Colonic mucosa (tissue), 4 donors: ENCODE results near the gene STT3B. TPM values are rescaled to one million over a fixed set of nuclear protein-coding genes. Genes with fewer than 3 reads are reported as not detected.

Experiments used
- DNase-seq: peaks from one replicate; pipeline ENCODE4 v3.0.0-alpha.2; 2020
- H3K27ac ChIP-seq: fragments of 200-600 bp; one replicate; pipeline ENCODE4 v1.8.0; 2021
- H3K27me3 ChIP-seq: fragments of 200-600 bp; one replicate; pipeline ENCODE4 v1.8.0; 2021
- H3K36me3 ChIP-seq: fragments of 200-600 bp; one replicate; pipeline ENCODE4 v1.8.0; 2021
- H3K4me1 ChIP-seq: fragments of 200-600 bp; one replicate; pipeline ENCODE4 v1.8.0; 2021; ENCODE audit warnings: mild to moderate bottlenecking
- H3K4me3 ChIP-seq: fragments of 200-600 bp; one replicate; pipeline ENCODE4 v1.8.0; 2021
- H3K9ac ChIP-seq, 2 donors: one replicate each; pipeline ENCODE4 v1.7.0; 2013; ENCODE audit warnings: control low read depth in 2 of 2, low read depth in 2 of 2, low read length in 2 of 2
- H3K9me3 ChIP-seq: fragments of 200-600 bp; one replicate; pipeline ENCODE4 v1.8.0; 2021
- intact Hi-C: fragments of 100-400 bp; cut with DNase I; formaldehyde crosslinking; loops from one replicate; pipeline ENCODE4 v1.14.1; 2022
- total RNA-seq, 2 donors: library from RNA; stranded (reverse); fragmentation: NEBNext Ultra II Directional in 1 of 2; extraction: Animal tissue kit (Norgen Biotek cat#: 25700) in 1 of 2; gene quantifications; one replicate each; pipeline ENCODE4 v1.2.1, GENCODE V29; 2021
- TF ChIP-seq, protein P1 (sequence below): fragments of 200-600 bp; IDR thresholded peaks from one replicate; pipeline ENCODE4 v1.8.0; 2022; ENCODE audit warnings: antibody characterized with exemption, mild to moderate bottlenecking
- donor health status: healthy.
- donor health status: DM: no; HTN: no; CAD: no.
- donor health status: DM: no; HTN: no; CAD: no.

The STT3B gene
- total RNA-seq, 2 donors from 2014 or later, result 118 to 143 TPM

DNA sequence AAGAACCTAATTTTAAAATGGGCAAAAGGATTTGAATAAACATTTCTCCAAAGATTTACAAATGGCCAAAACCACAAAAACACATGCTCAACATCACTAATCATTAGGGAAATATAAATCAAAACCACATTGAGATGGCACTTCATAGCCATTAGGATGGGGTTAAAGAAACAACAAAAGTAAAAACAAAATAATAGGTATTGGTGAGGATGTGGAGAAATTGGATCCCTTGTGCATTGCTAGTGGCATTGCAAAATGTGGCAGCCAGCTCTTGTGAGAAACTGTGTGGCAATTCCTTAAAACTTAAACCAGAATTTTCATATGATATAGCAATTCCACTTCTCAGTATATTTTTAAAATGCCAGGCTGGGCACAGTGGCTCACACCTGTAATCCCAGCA, 126.5 kb downstream of the STT3B start:
- DNase-seq, result no peak
- Histone ChIP-seq H3K27ac (no peak overlapping the region), H3K27me3 (no peaks in the 10 kb centered on the region), H3K36me3 (no peaks in the 10 kb centered on the region), H3K4me3 (no peak overlapping the region), H3K9me3 (no peaks in the 10 kb centered on the region), H3K9ac (no peak overlapping the region), H3K4me1 (no peaks in the 10 kb centered on the region)
- TF ChIP-seq, protein P1, sequence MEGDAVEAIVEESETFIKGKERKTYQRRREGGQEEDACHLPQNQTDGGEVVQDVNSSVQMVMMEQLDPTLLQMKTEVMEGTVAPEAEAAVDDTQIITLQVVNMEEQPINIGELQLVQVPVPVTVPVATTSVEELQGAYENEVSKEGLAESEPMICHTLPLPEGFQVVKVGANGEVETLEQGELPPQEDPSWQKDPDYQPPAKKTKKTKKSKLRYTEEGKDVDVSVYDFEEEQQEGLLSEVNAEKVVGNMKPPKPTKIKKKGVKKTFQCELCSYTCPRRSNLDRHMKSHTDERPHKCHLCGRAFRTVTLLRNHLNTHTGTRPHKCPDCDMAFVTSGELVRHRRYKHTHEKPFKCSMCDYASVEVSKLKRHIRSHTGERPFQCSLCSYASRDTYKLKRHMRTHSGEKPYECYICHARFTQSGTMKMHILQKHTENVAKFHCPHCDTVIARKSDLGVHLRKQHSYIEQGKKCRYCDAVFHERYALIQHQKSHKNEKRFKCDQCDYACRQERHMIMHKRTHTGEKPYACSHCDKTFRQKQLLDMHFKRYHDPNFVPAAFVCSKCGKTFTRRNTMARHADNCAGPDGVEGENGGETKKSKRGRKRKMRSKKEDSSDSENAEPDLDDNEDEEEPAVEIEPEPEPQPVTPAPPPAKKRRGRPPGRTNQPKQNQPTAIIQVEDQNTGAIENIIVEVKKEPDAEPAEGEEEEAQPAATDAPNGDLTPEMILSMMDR, result no peak
- intact Hi-C loops, result no loop called here

DNA sequence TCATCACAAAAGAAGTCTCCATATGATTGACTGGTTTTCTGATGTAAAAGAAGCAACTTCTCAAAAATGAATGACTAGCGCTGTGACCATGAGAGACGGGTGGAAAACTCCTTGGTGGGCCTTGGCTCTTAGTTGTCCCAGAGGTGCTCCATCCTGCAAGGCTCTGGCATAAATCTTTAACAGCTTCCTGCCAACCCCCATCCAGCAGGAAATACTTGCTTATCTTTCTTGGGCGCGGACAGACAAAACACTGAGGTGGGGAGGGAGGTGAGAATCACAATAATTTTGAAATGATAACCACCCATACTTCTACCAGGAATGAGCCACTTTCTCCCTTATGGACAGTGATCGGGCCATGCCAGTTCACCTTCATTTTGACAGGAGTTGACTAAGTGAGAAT, 128.6 kb downstream of the STT3B start:
- no peaks in the 10 kb centered on the region for H3K9me3 ChIP-seq
- no peak overlapping the region for H3K9ac ChIP-seq
- TF ChIP-seq, protein P1, result no peak
- H3K27me3 ChIP-seq, result no peaks in the 10 kb centered on the region
- no peaks in the 10 kb centered on the region for H3K4me1 ChIP-seq
- intact Hi-C loops, result no loop called here
- no peak overlapping the region for H3K27ac ChIP-seq
- no peak overlapping the region for H3K4me3 ChIP-seq
- DNase-seq, result peak; percentile 34
- H3K36me3 ChIP-seq, result no peaks in the 10 kb centered on the region

DNA sequence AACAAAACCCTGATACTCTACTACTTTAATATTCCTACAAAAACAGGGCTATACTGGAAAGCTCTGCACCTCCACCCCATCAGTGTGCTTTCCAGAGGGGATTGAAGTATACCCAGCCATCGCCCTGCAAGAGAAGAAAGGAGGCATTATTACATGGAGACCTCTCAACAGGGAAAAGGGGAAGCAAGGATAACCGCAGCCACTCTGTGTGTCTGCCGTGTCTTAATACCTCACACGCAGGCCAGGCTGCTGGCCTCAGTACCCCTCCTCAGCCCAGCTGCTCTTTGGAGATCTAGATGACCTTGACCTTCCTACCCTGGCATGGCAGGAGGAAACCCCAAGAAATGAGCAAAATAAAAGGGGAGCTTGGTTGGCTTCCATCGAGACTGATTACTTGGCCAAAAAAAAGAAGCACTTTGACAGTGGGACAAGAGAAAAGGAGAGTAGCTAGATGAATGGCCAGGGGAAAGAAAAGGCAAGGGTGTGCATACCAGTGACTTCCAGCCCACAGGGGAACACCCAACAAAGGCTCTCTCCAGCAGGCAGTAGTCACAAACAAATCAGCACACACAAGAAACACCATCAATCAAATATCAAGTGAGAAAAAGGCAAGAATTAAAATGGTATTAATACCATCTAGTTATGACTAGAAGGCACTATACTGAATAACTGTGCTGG, 129.4 kb downstream of the STT3B start:
- TF ChIP-seq, protein P1, result no peak

DNA sequence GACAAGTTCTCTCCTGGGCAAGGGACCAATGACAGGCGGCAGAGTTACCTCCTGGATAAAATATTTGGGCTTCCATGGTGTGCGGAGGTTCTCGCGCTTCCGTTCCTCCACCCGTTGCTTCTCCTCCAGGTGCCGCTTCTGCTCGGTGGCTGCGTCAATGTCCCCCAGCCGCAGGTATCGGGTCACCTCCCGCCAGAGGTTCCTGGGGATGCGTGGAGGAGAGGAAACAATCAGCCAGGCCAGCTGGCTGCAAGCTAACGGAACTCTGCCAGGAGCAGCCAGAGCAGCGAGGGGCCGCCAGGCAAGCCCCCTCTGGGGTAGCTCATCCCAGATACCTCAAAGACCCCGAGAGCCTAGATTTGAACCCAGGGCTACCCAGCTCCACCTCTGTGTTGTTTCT, 131.3 kb downstream of the STT3B start:
- intact Hi-C loops, result no loop called here
- no peaks in the 10 kb centered on the region for H3K27me3 ChIP-seq
- H3K9me3 ChIP-seq, result no peaks in the 10 kb centered on the region
- no peak overlapping the region for H3K9ac ChIP-seq
- no peak overlapping the region for H3K27ac ChIP-seq
- no peak for DNase-seq
- no peaks in the 10 kb centered on the region for H3K36me3 ChIP-seq
- no peaks in the 10 kb centered on the region for H3K4me1 ChIP-seq
- TF ChIP-seq, protein P1, result no peak
- H3K4me3 ChIP-seq, result no peak overlapping the region

More for the DNA sequence above, 129.4 kb downstream of the STT3B start:
- no peaks in the 10 kb centered on the region for H3K36me3 ChIP-seq
- no peak overlapping the region for H3K27ac ChIP-seq
- no peak overlapping the region for H3K9ac ChIP-seq
- H3K4me3 ChIP-seq, result no peak overlapping the region
- no peaks in the 10 kb centered on the region for H3K4me1 ChIP-seq
- intact Hi-C loops, result no loop called here
- DNase-seq, result no peak
- no peaks in the 10 kb centered on the region for H3K9me3 ChIP-seq
- no peaks in the 10 kb centered on the region for H3K27me3 ChIP-seq

DNA sequence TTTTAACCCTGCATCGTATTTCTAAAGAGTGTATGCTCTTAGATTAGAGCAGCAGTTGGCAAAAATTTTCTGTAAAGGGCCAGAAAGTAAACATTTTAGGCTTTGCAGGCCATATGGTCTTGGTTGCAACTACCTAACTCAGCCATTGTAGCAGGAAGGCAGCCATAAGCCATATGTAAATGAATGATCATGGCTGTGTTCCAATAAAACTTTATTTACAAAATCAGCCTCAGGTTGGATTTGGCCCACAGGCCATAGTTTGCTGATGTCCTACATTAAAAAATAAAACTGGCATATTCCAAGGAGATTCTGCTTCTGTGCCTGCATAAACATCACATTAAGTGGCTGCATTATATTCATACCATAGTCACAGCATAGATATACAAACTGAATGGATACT, 134.9 kb downstream of the STT3B start:
- Histone ChIP-seq H3K27ac (no peak overlapping the region), H3K27me3 (no peaks in the 10 kb centered on the region), H3K4me1 (no peaks in the 10 kb centered on the region), H3K36me3 (no peaks in the 10 kb centered on the region), H3K4me3 (no peak overlapping the region), H3K9ac (no peak overlapping the region), H3K9me3 (no peaks in the 10 kb centered on the region)
- DNase-seq, result no peak
- TF ChIP-seq, protein P1, result no peak
- intact Hi-C loops, result no loop called here
